ENCODE results near the gene TMEM141. TPM values are rescaled to one million over a fixed set of nuclear protein-coding genes. Genes with fewer than 3 reads are reported as not detected.
"Not testable (repeated sequence)": the region's sequence is repeated elsewhere in the genome, so short reads cannot be mapped to it uniquely, and the experiment has no call there.

TMEM141 gene
- total and polyA plus RNA-seq, 7 experiments from 2014 or later = 27.2 to 54.9 (median 30.6) TPM

DNA sequence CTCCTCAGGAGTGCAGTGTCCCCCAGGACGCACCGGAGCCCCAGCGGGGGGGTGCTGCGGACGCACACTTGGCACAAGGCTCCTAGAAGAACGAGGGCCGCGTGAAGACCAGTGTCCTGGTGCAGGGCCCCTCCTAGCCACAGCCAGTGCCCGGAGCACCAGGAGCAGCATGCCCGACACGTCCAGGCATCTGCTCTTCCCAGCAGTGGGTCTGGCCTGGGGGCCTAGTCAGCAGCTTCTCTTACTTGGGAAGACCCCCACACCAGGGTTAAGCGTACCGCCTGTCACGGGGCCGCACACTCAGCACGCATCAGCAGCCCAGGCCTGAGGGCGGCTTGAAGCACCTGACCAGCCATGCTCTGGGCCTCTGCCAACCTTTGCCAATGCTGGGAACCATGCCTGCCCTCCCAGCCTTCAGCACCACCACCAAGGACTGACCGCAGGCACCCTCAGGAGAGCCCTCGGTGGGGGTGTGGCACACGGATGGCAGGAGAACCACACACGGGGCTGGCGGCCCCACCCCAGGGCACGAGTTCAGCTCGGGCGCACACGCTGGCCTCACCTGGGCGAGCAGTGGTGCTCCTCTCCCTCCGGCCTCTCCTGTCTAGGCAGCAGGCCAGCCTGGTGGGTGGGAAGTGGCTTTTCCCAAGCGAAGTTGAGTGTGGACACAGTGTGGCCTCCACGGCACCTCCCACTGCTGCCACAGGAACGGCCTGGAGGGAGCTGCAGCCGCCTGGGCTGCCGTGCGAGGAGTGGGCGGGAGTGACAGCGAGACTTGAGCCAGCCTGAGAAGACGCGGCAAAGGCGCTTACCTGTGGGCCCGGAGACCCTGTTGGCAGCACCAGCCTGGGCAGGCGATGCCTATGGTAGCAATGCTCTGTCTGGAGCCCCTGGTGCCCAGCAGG lies 39.1 kb downstream of the TMEM141 start:
- Histone ChIP-seq H3K27ac (ENCODE audit: low read depth, low read length) (no peak overlapping the region), H3K4me3 (ENCODE audit: low read length) (no peak overlapping the region), H3K9me3 (ENCODE audit: control insufficient read depth in 2 of 3, low read length in 3 of 3) (no peaks in the 10 kb centered on the region), H3K27me3 (ENCODE audit: control insufficient read depth in 2 of 2, insufficient read depth in 2 of 2, low read length in 2 of 2) (no peaks in the 10 kb centered on the region), H3K36me3 (ENCODE audit: control insufficient read depth in 2 of 3, insufficient read depth in 3 of 3, low read length in 3 of 3) (peaks cover 0 to 69% (median 7%) of the 10 kb centered on the region in 3 experiments), H3K4me1 (ENCODE audit: control insufficient read depth in 2 of 2, insufficient read depth in 2 of 2, low read length in 2 of 2) (no peaks in the 10 kb centered on the region)
- no peak for DNase-seq
- ChIA-PET POLR2A (no interaction called here), CTCF (no interaction called here)
- Mint-ChIP-seq H3K27ac (no peak overlapping the region), H3K4me3 (no peak overlapping the region), H3K36me3 (peaks cover 0 to 11% (median 0%) of the 10 kb centered on the region in 5 donors), H3K9me3 (no peaks in the 10 kb centered on the region), H3K27me3 (no peaks in the 10 kb centered on the region), H3K4me1 (no peaks in the 10 kb centered on the region)
- intact Hi-C loops (cut with micrococcal nuclease) = no loop called here
- ATAC-seq = no peak

DNA sequence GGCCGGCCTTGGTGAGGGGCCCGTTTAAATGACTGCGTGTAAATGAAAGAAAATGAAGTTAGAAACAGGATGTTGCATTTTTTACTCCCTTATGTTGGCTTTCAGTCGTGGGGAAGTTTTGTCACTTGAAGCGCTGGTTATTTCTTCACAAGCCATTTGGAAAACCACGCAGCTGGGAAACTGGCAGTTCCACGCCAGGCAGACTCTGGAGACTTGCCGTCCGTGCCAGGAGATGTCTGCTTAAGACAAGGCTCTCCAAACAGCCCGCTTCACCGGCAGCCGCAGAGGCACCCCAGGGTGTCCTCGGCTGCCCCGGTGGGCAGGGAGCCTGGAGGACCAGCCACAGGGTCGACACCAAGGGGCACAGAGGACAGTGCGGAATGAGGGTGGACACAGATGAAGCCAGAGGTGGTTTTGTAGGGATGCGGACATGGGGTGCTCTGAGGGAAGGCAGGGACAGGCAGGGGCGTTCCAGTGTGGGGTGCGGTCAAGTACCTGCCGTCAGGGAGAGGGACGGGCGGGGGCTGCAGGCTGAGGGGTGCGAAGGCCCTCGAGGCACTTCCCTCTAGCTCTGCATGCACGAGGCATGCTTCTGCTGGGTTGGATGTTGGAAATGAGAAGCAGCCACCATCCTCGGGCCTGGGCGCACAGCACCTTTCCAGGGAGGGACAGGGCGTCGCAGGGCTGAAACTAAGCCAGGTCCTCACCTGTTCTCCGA lies 40.0 kb downstream of the TMEM141 start:
- DNase-seq = no peak

GRCh38 chr9:136831720-136832104 lies 40.6 kb downstream of the TMEM141 start:
- H3K4me1 Mint-ChIP-seq = no peaks in the 10 kb centered on the region
- H3K36me3 Mint-ChIP-seq = peaks cover 0 to 11% (median 0%) of the 10 kb centered on the region in 5 donors
- no peaks in the 10 kb centered on the region for H3K27me3 ChIP-seq (ENCODE audit: control insufficient read depth in 2 of 2, insufficient read depth in 2 of 2, low read length in 2 of 2)
- DNase-seq (no peak), ATAC-seq (no peak)
- no peak overlapping the region for H3K4me3 ChIP-seq (ENCODE audit: low read length)
- intact Hi-C loops (cut with micrococcal nuclease) = no loop called here
- H3K27ac Mint-ChIP-seq = no peak overlapping the region
- no peak overlapping the region for H3K27ac ChIP-seq (ENCODE audit: low read depth, low read length)
- no peaks in the 10 kb centered on the region for H3K4me1 ChIP-seq (ENCODE audit: control insufficient read depth in 2 of 2, insufficient read depth in 2 of 2, low read length in 2 of 2)
- H3K27me3 Mint-ChIP-seq = no peaks in the 10 kb centered on the region
- no peaks in the 10 kb centered on the region for H3K9me3 Mint-ChIP-seq
- CTCF ChIA-PET = no interaction called here
- POLR2A ChIA-PET = no interaction called here
- H3K9me3 ChIP-seq (ENCODE audit: control insufficient read depth in 2 of 3, low read length in 3 of 3) = no peaks in the 10 kb centered on the region
- no peak overlapping the region for H3K4me3 Mint-ChIP-seq
- H3K36me3 ChIP-seq (ENCODE audit: control insufficient read depth in 2 of 3, insufficient read depth in 3 of 3, low read length in 3 of 3) = peaks cover 0 to 60% (median 7%) of the 10 kb centered on the region in 3 experiments

More for the DNA sequence above, 40.0 kb downstream of the TMEM141 start:
- no peaks in the 10 kb centered on the region for H3K4me1 ChIP-seq (ENCODE audit: control insufficient read depth in 2 of 2, insufficient read depth in 2 of 2, low read length in 2 of 2)
- Mint-ChIP-seq H3K36me3 (peaks cover 0 to 11% (median 0%) of the 10 kb centered on the region in 5 donors), H3K4me3 (no peak overlapping the region), H3K27ac (no peak overlapping the region), H3K27me3 (no peaks in the 10 kb centered on the region), H3K9me3 (no peaks in the 10 kb centered on the region), H3K4me1 (no peaks in the 10 kb centered on the region)
- no peak for ATAC-seq
- H3K36me3 ChIP-seq (ENCODE audit: control insufficient read depth in 2 of 3, insufficient read depth in 3 of 3, low read length in 3 of 3) = peaks cover 0 to 60% (median 7%) of the 10 kb centered on the region in 3 experiments
- intact Hi-C loops (cut with micrococcal nuclease) = no loop called here
- ChIA-PET POLR2A (no interaction called here), CTCF (no interaction called here)
- H3K27me3 ChIP-seq (ENCODE audit: control insufficient read depth in 2 of 2, insufficient read depth in 2 of 2, low read length in 2 of 2) = no peaks in the 10 kb centered on the region
- H3K9me3 ChIP-seq (ENCODE audit: control insufficient read depth in 2 of 3, low read length in 3 of 3) = no peaks in the 10 kb centered on the region
- no peak overlapping the region for H3K27ac ChIP-seq (ENCODE audit: low read depth, low read length)
- H3K4me3 ChIP-seq (ENCODE audit: low read length) = no peak overlapping the region

- Histone ChIP-seq H3K4me1 (ENCODE audit: control insufficient read depth in 2 of 2, insufficient read depth in 2 of 2, low read length in 2 of 2) (no peaks in the 10 kb centered on the region), H3K27ac (ENCODE audit: low read depth, low read length) (no peak overlapping the region), H3K36me3 (ENCODE audit: control insufficient read depth in 2 of 3, insufficient read depth in 3 of 3, low read length in 3 of 3) (peaks cover 0 to 55% (median 7%) of the 10 kb centered on the region in 3 experiments), H3K9me3 (ENCODE audit: control insufficient read depth in 2 of 3, low read length in 3 of 3) (no peaks in the 10 kb centered on the region), H3K4me3 (ENCODE audit: low read length) (no peak overlapping the region), H3K27me3 (ENCODE audit: control insufficient read depth in 2 of 2, insufficient read depth in 2 of 2, low read length in 2 of 2) (no peaks in the 10 kb centered on the region)
- H3K4me3 Mint-ChIP-seq = no peak overlapping the region
- ATAC-seq (no peak), DNase-seq (no peak)
- peak overlapping the region in 1 of 9 donors; percentile 23 for H3K27ac Mint-ChIP-seq
- ChIA-PET CTCF (no interaction called here), POLR2A (no interaction called here)
- peaks cover 0 to 11% (median 0%) of the 10 kb centered on the region in 5 donors for H3K36me3 Mint-ChIP-seq
- intact Hi-C loops (cut with micrococcal nuclease) = no loop called here
- no peaks in the 10 kb centered on the region for H3K9me3 Mint-ChIP-seq
- H3K4me1 Mint-ChIP-seq = no peaks in the 10 kb centered on the region
- no peaks in the 10 kb centered on the region for H3K27me3 Mint-ChIP-seq
Measured at GRCh38 chr9:136832581-136832980, 41.4 kb downstream of the TMEM141 start.

DNA sequence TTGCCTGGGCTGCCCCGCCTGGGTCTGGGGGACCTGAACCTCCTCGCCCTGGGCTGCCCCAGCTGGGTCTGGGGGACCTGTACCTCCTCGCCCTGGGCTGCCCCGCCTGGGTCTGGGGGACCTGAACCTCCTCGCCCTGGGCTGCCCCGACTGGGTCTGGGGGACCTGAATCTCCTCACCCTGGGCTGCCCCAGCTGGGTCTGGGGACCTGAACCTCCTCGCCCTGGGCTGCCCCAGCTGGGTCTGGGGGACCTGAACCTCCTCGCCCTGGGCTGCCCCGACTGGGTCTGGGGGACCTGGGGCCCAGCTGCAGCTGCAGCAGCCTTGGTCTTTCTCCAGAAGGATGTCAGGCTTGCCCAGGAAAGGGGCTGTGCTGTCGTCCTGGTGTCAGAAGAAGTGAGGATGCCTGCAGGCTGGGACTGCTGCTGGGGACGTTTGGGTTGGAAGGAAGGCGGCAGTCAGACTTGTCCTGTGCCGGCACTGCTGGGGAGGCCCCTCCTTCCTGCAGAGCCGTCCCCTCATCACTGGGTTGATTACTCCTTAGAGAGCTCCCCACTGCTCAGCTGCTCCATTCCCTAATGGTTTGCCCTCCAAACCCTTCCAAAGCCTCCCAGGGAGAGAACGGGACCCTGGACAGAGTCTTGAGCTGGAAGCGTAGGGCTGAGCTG lies 42.4 kb downstream of the TMEM141 start:
- H3K27ac Mint-ChIP-seq; intact Hi-C loops (cut with micrococcal nuclease); DNase-seq; ATAC-seq; H3K27me3 ChIP-seq (ENCODE audit: control insufficient read depth in 2 of 2, insufficient read depth in 2 of 2, low read length in 2 of 2); H3K27ac ChIP-seq (ENCODE audit: low read depth, low read length); H3K4me3 ChIP-seq (ENCODE audit: low read length); POLR2A ChIA-PET; H3K4me3 Mint-ChIP-seq; H3K4me1 Mint-ChIP-seq; CTCF ChIA-PET; H3K4me1 ChIP-seq (ENCODE audit: control insufficient read depth in 2 of 2, insufficient read depth in 2 of 2, low read length in 2 of 2); H3K9me3 Mint-ChIP-seq; H3K27me3 Mint-ChIP-seq; H3K9me3 ChIP-seq (ENCODE audit: control insufficient read depth in 2 of 3, low read length in 3 of 3): not testable (repeated sequence)
- H3K36me3 Mint-ChIP-seq = peaks cover 0 to 11% (median 0%) of the 10 kb centered on the region in 5 donors
- peaks cover 0 to 50% (median 7%) of the 10 kb centered on the region in 3 experiments for H3K36me3 ChIP-seq (ENCODE audit: control insufficient read depth in 2 of 3, insufficient read depth in 3 of 3, low read length in 3 of 3)

GRCh38 chr9:136835162-136835931 lies 44.2 kb downstream of the TMEM141 start:
- ChIA-PET CTCF (no interaction called here), POLR2A (no interaction called here)
- Histone ChIP-seq H3K27ac (ENCODE audit: low read depth, low read length) (no peak overlapping the region), H3K27me3 (ENCODE audit: control insufficient read depth in 2 of 2, insufficient read depth in 2 of 2, low read length in 2 of 2) (no peaks in the 10 kb centered on the region), H3K4me1 (ENCODE audit: control insufficient read depth in 2 of 2, insufficient read depth in 2 of 2, low read length in 2 of 2) (no peaks in the 10 kb centered on the region), H3K4me3 (ENCODE audit: low read length) (no peak overlapping the region), H3K36me3 (ENCODE audit: control insufficient read depth in 2 of 3, insufficient read depth in 3 of 3, low read length in 3 of 3) (peaks cover 0 to 48% (median 4%) of the 10 kb centered on the region in 3 experiments), H3K9me3 (ENCODE audit: control insufficient read depth in 2 of 3, low read length in 3 of 3) (no peaks in the 10 kb centered on the region)
- DNase-seq (no peak), ATAC-seq (no peak)
- Mint-ChIP-seq H3K9me3 (no peaks in the 10 kb centered on the region), H3K36me3 (peaks cover 0 to 13% (median 0%) of the 10 kb centered on the region in 5 donors), H3K27me3 (no peaks in the 10 kb centered on the region), H3K4me1 (peaks cover 0 to 5% (median 0%) of the 10 kb centered on the region in 7 donors), H3K27ac (no peak overlapping the region), H3K4me3 (no peak overlapping the region)
- intact Hi-C loops (cut with micrococcal nuclease) = no loop called here
